Measurements from ENCODE around the gene PLA2G4B. TPM values are rescaled to one million over a fixed set of nuclear protein-coding genes. Genes with fewer than 3 reads are reported as not detected.

PLA2G4B gene
- total and polyA plus RNA-seq, 9 of the 15 experiments (the other 6 are each of a cell fraction or from before 2014, with no cell fraction given) = 0.07 to 6.1 (median 2.8) TPM

DNA sequence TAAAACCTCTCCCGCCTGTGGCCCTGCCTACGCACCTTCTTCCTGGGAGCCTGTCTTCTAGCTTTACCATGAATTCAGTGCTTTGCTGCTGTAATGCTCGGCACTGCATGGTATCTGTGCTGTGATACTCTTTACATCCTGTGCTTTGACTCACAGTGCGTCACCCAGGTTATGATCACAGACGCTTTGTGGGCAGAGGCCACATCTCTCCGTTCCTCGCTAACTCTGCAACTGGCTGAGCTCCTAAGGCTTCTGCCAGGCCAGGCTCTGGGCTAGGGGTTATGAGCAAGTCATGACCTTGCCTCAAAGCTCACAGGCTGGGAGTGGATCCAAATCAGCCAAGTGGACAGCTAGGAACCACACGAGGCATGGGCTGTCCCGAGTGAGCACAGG is 32.0 kb downstream of the PLA2G4B start:
- H3K9ac ChIP-seq (ENCODE audit: insufficient read depth in 1 of 2, low read depth in 2 of 2, low read length in 2 of 2) = peak overlapping the region in 1 of 2 experiments; percentile 0; a peak in 1 of 4 replicates
- peaks cover 32% of the 10 kb centered on the region for H4K20me1 ChIP-seq (replicated peaks; ENCODE audit: control insufficient read depth, insufficient read depth, low read length)
- H2AFZ ChIP-seq (ENCODE audit: low read depth, low read length) = no peak overlapping the region
- intact Hi-C loops (cut with micrococcal nuclease) (no loop called here), in situ Hi-C loops (cut with MboI) (no loop called here)
- H3K9me3 ChIP-seq (replicated peaks; ENCODE audit: control insufficient read depth, insufficient read depth, low read depth, low read length) = no peaks in the 10 kb centered on the region
- 5% methylated on average over 9 of the region's 9 CpGs for WGBS (ENCODE audit: insufficient coverage, low coverage, missing lambda C conversion rate)
- H3K27me3 ChIP-seq (ENCODE audit: control insufficient read depth in 2 of 2, insufficient read depth in 2 of 2, low read length in 2 of 2) = peaks cover 72 to 97% of the 10 kb centered on the region in 2 experiments; a peak in 4 of 5 replicates
- ChIA-PET POLR2A (interaction anchor here (0.5 to 1.0 kb wide), 6 partner anchors 9 to 294 kb away, joined by 3 to 5 read pairs (median 3); no protein-coding TSS in a partner anchor), CTCF (ENCODE audit: low intra/inter-chr PET ratio) (no interaction called here)
- TF ChIP-seq ATF6 (CRISPR knock-in tag; IDR thresholded peaks at IDR 0.05) (no peak), TAF1 (IDR thresholded peaks at IDR 0.05; ENCODE audit: control insufficient read depth, extremely low read depth, insufficient read depth, low read length, severe bottlenecking) (no peak)
- FAIRE-seq (peak; percentile 55), ATAC-seq (no peak; the same call in 1 of the 3 replicates), DNase-seq (ENCODE audit: extremely low read depth in 1 of 4, low spot score in 3 of 4) (peak in 1 of 4 experiments; percentile 46)
- no peak overlapping the region for H3K27ac ChIP-seq (ENCODE audit: extremely low read depth, low read depth, low read length)
- H3K4me3 ChIP-seq = no peak overlapping the region
- H3K79me2 ChIP-seq (ENCODE audit: control insufficient read depth, insufficient read depth, low read length) = no peaks in the 10 kb centered on the region
- no peaks in the 10 kb centered on the region for H3K36me3 ChIP-seq (ENCODE audit: control insufficient read depth, insufficient read depth, low read length)
- no peak overlapping the region for H3K4me2 ChIP-seq (ENCODE audit: insufficient read depth, low read length)
- H3K4me1 ChIP-seq (replicated peaks in 1 of 2; ENCODE audit: control insufficient read depth in 2 of 2, insufficient read depth in 2 of 2, low read length in 2 of 2) = peaks cover 0 to 45% of the 10 kb centered on the region in 2 experiments; a peak in 3 of 5 replicates
- no peaks in the 10 kb centered on the region for H3K9me1 ChIP-seq (ENCODE audit: control insufficient read depth, insufficient read depth, low read length)
- no TSS peak for BruUV-seq (replicated peaks)

Data from K562 (cell line).